ENCODE results near the gene PTCH2. TPM values are rescaled to one million over a fixed set of nuclear protein-coding genes. Genes with fewer than 3 reads are reported as not detected.
A peak's percentile ranks its signal among the peaks of the same experiment; 100 is the strongest.

The PTCH2 gene
- total RNA-seq, 1 donor from 2014 or later = 3.4 TPM

- H3K4me1 Mint-ChIP-seq (ENCODE audit: unreplicated experiment) = peaks cover 10% of the 10 kb centered on the region
- no peak overlapping the region for H3K4me3 Mint-ChIP-seq
These were observed 6.6 kb upstream of the PTCH2 start for GRCh38 chr1:44849575-44850132.

GRCh38 chr1:44848456-44849181 lies 5.6 kb upstream of the PTCH2 start:
- DNase-seq (ENCODE audit: extremely low spot score, unreplicated experiment) = no peak
- Mint-ChIP-seq H3K27me3 (no peaks in the 10 kb centered on the region), H3K4me1 (ENCODE audit: unreplicated experiment) (peaks cover 10% of the 10 kb centered on the region), H3K9me3 (no peaks in the 10 kb centered on the region), H3K36me3 (peaks cover 22% of the 10 kb centered on the region), H3K27ac (no peak overlapping the region), H3K4me3 (no peak overlapping the region)
- no peak for TF ChIP-seq CTCF (conservative IDR thresholded peaks at IDR 0.05)

More at GRCh38 chr1:44849575-44850132, 6.6 kb upstream of the PTCH2 start:
- Mint-ChIP-seq H3K27me3 (no peaks in the 10 kb centered on the region), H3K9me3 (no peaks in the 10 kb centered on the region), H3K27ac (no peak overlapping the region), H3K36me3 (peaks cover 24% of the 10 kb centered on the region)
- no peak for TF ChIP-seq CTCF (conservative IDR thresholded peaks at IDR 0.05)
- no peak for DNase-seq (ENCODE audit: extremely low spot score, unreplicated experiment)

- DNase-seq (ENCODE audit: extremely low spot score, unreplicated experiment) = no peak
- Mint-ChIP-seq H3K9me3 (no peaks in the 10 kb centered on the region), H3K4me3 (no peak overlapping the region), H3K27me3 (no peaks in the 10 kb centered on the region), H3K4me1 (ENCODE audit: unreplicated experiment) (peaks cover 10% of the 10 kb centered on the region), H3K36me3 (peaks cover 19% of the 10 kb centered on the region), H3K27ac (no peak overlapping the region)
- TF ChIP-seq CTCF (conservative IDR thresholded peaks at IDR 0.05) = no peak
These were observed 4.8 kb upstream of the PTCH2 start for GRCh38 chr1:44847845-44848244.

- no peak for TF ChIP-seq CTCF (conservative IDR thresholded peaks at IDR 0.05)
- DNase-seq (ENCODE audit: extremely low spot score, unreplicated experiment) = no peak
- no peaks in the 10 kb centered on the region for H3K9me3 Mint-ChIP-seq
- no peak overlapping the region for H3K4me3 Mint-ChIP-seq
- peaks cover 19% of the 10 kb centered on the region for H3K36me3 Mint-ChIP-seq
- no peak overlapping the region for H3K27ac Mint-ChIP-seq
- peaks cover 10% of the 10 kb centered on the region for H3K4me1 Mint-ChIP-seq (ENCODE audit: unreplicated experiment)
- no peaks in the 10 kb centered on the region for H3K27me3 Mint-ChIP-seq
These were observed 3.9 kb upstream of the PTCH2 start for GRCh38 chr1:44846985-44847384.

GRCh38 chr1:44842486-44842861 lies 579 bp downstream of the PTCH2 start:
- DNase-seq (ENCODE audit: extremely low spot score, unreplicated experiment) = no peak

More at GRCh38 chr1:44842486-44842861, 579 bp downstream of the PTCH2 start:
- TF ChIP-seq CTCF (conservative IDR thresholded peaks at IDR 0.05) = no peak
- Mint-ChIP-seq H3K36me3 (peaks cover 3% of the 10 kb centered on the region), H3K4me1 (ENCODE audit: unreplicated experiment) (peaks cover 10% of the 10 kb centered on the region), H3K9me3 (no peaks in the 10 kb centered on the region), H3K4me3 (peak overlapping the region; percentile 86), H3K27me3 (peaks cover 4% of the 10 kb centered on the region), H3K27ac (no peak overlapping the region)

Measured in type B pancreatic cell (in vitro differentiated cells).